ENCODE data around the gene PLOD3.

GRCh38 chr7:101232141-101232850 is 14.9 kb upstream of the PLOD3 start:
- TF ChIP-seq HDAC2 (IDR thresholded peaks at IDR 0.05) = no peak
- no peak for TF ChIP-seq CTCF (IDR thresholded peaks at IDR 0.05 in 2 of 3, conservative IDR thresholded peaks at IDR 0.05 in 1 of 3; ENCODE audit: insufficient read depth in 2 of 3, low read depth in 1 of 3, low read length in 3 of 3)
- TF ChIP-seq BCLAF1 (IDR thresholded peaks at IDR 0.05; ENCODE audit: borderline replicate concordance in 1 of 2, control insufficient read depth in 1 of 2, low read depth in 2 of 2, low read length in 1 of 2) = no peak
- TF ChIP-seq PHF8 (IDR thresholded peaks at IDR 0.05; ENCODE audit: borderline replicate concordance, low read length) = no peak
- TF ChIP-seq HNRNPK (IDR thresholded peaks at IDR 0.05; ENCODE audit: low read depth, low read length, poor library complexity, severe bottlenecking) = no peak
- TF ChIP-seq ZNF24 (IDR thresholded peaks at IDR 0.05) = no peak

Data from K562 (cell line).